DND-41 (cell line): ENCODE measurements around the gene OR2D3.
"Not testable (repeated sequence)": the region's sequence is repeated elsewhere in the genome, so short reads cannot be mapped to it uniquely, and the experiment has no call there.

Experiments
- ATAC-seq: fragments of 200-7000 bp; cut with Tn5 transposase; 3 replicates; pipeline ENCODE4 v1.9.1; 2021; ENCODE audit warnings: low read depth; ENCODE audit not compliant: insufficient read depth
- DNase-seq: peaks from one replicate; pipeline ENCODE4 v3.0.0-alpha.2; 2020
- H2AFZ ChIP-seq: 2 replicates; pipeline ENCODE4 v1.6.0; 2012; ENCODE audit warnings: low read depth, low read length
- H3K27ac ChIP-seq: 2 replicates; pipeline ENCODE4 v1.5.1; 2012; ENCODE audit warnings: low read length, inconsistent platforms
- H3K27me3 ChIP-seq: fragments of 200-600 bp; sonication (generic); 2 replicates; pipeline ENCODE4 v1.6.0; 2012; ENCODE audit warnings: low read length, mild to moderate bottlenecking, inconsistent platforms; ENCODE audit not compliant: insufficient read depth, poor library complexity
- H3K36me3 ChIP-seq: 2 replicates; pipeline ENCODE4 v1.5.1; 2012; ENCODE audit warnings: low read length, inconsistent platforms; ENCODE audit not compliant: insufficient read depth
- H3K4me1 ChIP-seq: 2 replicates; pipeline ENCODE4 v1.5.1; 2012; ENCODE audit warnings: mild to moderate bottlenecking, low read length; ENCODE audit not compliant: insufficient read depth
- H3K4me2 ChIP-seq: 2 replicates; pipeline ENCODE4 v1.6.0; 2012; ENCODE audit warnings: mild to moderate bottlenecking, moderate library complexity, low read length, inconsistent platforms; ENCODE audit not compliant: insufficient read depth
- H3K4me3 ChIP-seq, 2 experiments: fragments of 200-600 bp in 1 of 2; shearing (Covaris generic) in 1 of 2; 2 replicates each; pipeline ENCODE4 v1.5.1; 2012 to 2016; ENCODE audit warnings: inconsistent platforms in 2 of 2, low read length in 2 of 2, mild to moderate bottlenecking in 2 of 2, low read depth in 1 of 2, moderate library complexity in 1 of 2
- H3K79me2 ChIP-seq: 2 replicates; pipeline ENCODE4 v1.6.0; 2012; ENCODE audit warnings: low read length, inconsistent platforms; ENCODE audit not compliant: insufficient read depth
- H3K9ac ChIP-seq: 2 replicates; pipeline ENCODE4 v1.6.0; 2012; ENCODE audit warnings: low read depth, mild to moderate bottlenecking, inconsistent platforms, low read length, moderate library complexity
- H3K9me3 ChIP-seq: 2 replicates; pipeline ENCODE4 v1.5.1; 2012; ENCODE audit warnings: low read length, moderate library complexity, mild to moderate bottlenecking, inconsistent platforms; ENCODE audit not compliant: insufficient read depth, severe bottlenecking
- H4K20me1 ChIP-seq: 2 replicates; pipeline ENCODE4 v1.6.0; 2012; ENCODE audit warnings: low read length; ENCODE audit not compliant: insufficient read depth
- EZH2 ChIP-seq: IDR thresholded peaks from 3 replicates; pipeline ENCODE4 v1.6.1; 2012; ENCODE audit warnings: borderline replicate concordance, low read depth, mild to moderate bottlenecking, moderate library complexity, low read length, inconsistent platforms; ENCODE audit not compliant: severe bottlenecking
- TF ChIP-seq, protein P1 (sequence below): IDR thresholded peaks from 2 replicates; pipeline ENCODE4 v1.5.1; 2012; ENCODE audit warnings: borderline replicate concordance, low read length, moderate library complexity, mild to moderate bottlenecking; ENCODE audit not compliant: poor library complexity, severe bottlenecking; ENCODE audit errors: extremely low read depth

OR2D3 gene

GRCh38 chr11:6962141-6962540 lies 41.3 kb downstream of the OR2D3 start:
- Histone ChIP-seq H2AFZ (no peak overlapping the region), H3K4me3 (no peak overlapping the region), H4K20me1 (no peaks in the 10 kb centered on the region), H3K79me2 (no peaks in the 10 kb centered on the region), H3K36me3 (peaks cover 4% of the 10 kb centered on the region; the same call in 1 of the 2 replicates), H3K27me3 (no peaks in the 10 kb centered on the region), H3K4me1 (no peaks in the 10 kb centered on the region), H3K9ac (no peak overlapping the region), H3K4me2 (no peak overlapping the region), H3K27ac (no peak overlapping the region), H3K9me3 (no peaks in the 10 kb centered on the region)
- no peak for ATAC-seq
- DNase-seq = no peak
- TF ChIP-seq, protein P1, sequence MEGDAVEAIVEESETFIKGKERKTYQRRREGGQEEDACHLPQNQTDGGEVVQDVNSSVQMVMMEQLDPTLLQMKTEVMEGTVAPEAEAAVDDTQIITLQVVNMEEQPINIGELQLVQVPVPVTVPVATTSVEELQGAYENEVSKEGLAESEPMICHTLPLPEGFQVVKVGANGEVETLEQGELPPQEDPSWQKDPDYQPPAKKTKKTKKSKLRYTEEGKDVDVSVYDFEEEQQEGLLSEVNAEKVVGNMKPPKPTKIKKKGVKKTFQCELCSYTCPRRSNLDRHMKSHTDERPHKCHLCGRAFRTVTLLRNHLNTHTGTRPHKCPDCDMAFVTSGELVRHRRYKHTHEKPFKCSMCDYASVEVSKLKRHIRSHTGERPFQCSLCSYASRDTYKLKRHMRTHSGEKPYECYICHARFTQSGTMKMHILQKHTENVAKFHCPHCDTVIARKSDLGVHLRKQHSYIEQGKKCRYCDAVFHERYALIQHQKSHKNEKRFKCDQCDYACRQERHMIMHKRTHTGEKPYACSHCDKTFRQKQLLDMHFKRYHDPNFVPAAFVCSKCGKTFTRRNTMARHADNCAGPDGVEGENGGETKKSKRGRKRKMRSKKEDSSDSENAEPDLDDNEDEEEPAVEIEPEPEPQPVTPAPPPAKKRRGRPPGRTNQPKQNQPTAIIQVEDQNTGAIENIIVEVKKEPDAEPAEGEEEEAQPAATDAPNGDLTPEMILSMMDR = no peak
- TF ChIP-seq EZH2 = no peak

DNA sequence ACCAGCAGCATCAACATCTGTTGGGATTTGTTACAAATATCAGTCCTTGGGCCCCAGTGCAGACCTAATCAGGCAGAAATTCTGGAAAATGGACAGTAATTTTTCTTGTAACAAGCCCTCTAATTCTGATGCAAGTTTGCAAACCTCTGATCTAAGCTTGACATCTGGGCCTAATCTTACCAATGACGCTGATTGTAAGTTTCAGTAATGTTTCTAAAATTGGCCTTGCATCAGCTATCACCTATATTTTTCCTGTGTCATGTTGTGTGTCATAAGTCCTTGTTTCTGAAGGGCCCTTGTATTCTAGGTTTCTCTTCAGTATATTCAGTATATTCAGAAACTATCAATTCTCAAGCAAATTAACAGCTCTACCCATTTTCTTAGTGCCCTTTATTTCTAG lies 41.9 kb downstream of the OR2D3 start:
- Histone ChIP-seq H3K4me3 (no peak overlapping the region), H3K27ac (no peak overlapping the region), H4K20me1 (no peaks in the 10 kb centered on the region), H3K9ac (no peak overlapping the region), H2AFZ (no peak overlapping the region), H3K9me3 (no peaks in the 10 kb centered on the region), H3K27me3 (no peaks in the 10 kb centered on the region), H3K79me2 (no peaks in the 10 kb centered on the region), H3K36me3 (peaks cover 4% of the 10 kb centered on the region; the same call in 1 of the 2 replicates), H3K4me1 (no peaks in the 10 kb centered on the region), H3K4me2 (no peak overlapping the region)
- ATAC-seq = no peak
- no peak for DNase-seq
- no peak for TF ChIP-seq EZH2
- TF ChIP-seq, protein P1 = no peak

- H3K4me1 ChIP-seq = no peaks in the 10 kb centered on the region
- no peaks in the 10 kb centered on the region for H4K20me1 ChIP-seq
- H3K79me2 ChIP-seq = no peaks in the 10 kb centered on the region
- H2AFZ ChIP-seq = no peak overlapping the region
- TF ChIP-seq, protein P1 = no peak
- DNase-seq = no peak
- no peaks in the 10 kb centered on the region for H3K36me3 ChIP-seq
- H3K27me3 ChIP-seq = no peaks in the 10 kb centered on the region
- H3K4me3 ChIP-seq = no peak overlapping the region
- H3K9ac ChIP-seq = no peak overlapping the region
- no peak for ATAC-seq
- no peaks in the 10 kb centered on the region for H3K9me3 ChIP-seq
- H3K4me2 ChIP-seq = no peak overlapping the region
- H3K27ac ChIP-seq = no peak overlapping the region
These were observed 48.0 kb downstream of the OR2D3 start for GRCh38 chr11:6968816-6969215.

DNA sequence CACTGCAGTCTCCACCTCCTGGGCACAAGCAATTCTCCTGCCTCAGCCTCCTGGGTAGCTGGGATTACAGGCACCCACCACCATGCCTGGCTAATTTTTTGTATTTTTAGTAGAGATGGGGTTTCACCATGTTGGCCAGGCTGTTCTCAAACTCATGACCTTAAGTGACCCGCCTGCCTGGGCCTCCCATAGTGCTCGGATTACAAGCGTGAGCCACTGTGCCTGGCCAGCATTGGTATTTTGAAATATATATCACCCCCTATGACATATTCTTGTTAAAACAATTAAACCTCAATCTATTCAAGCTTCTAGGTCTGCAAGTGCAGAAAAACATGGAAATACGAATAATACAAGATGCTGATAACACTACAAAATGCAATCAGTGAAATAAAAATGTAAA lies 49.1 kb downstream of the OR2D3 start:
- H3K27ac ChIP-seq, H3K4me1 ChIP-seq, H4K20me1 ChIP-seq, H3K36me3 ChIP-seq, H2AFZ ChIP-seq, ATAC-seq, H3K9ac ChIP-seq, H3K9me3 ChIP-seq, H3K79me2 ChIP-seq, H3K4me3 ChIP-seq, H3K4me2 ChIP-seq, DNase-seq, H3K27me3 ChIP-seq: not testable (repeated sequence)
